ENCODE results near the gene XIRP2. TPM values are rescaled to one million over a fixed set of nuclear protein-coding genes. Genes with fewer than 3 reads are reported as not detected.

Gene XIRP2
- total RNA-seq, 1 donor from 2014 or later = not detected

- H3K4me2 ChIP-seq = no peak overlapping the region
- no peaks in the 10 kb centered on the region for H3K27me3 ChIP-seq
- H3K4me1 ChIP-seq = no peaks in the 10 kb centered on the region
- no peak for DNase-seq (ENCODE audit: low spot score)
- no peak overlapping the region for H3K27ac ChIP-seq
- H3F3A ChIP-seq (ENCODE audit: low read depth) = no peaks in the 10 kb centered on the region
- TF ChIP-seq, protein P1, sequence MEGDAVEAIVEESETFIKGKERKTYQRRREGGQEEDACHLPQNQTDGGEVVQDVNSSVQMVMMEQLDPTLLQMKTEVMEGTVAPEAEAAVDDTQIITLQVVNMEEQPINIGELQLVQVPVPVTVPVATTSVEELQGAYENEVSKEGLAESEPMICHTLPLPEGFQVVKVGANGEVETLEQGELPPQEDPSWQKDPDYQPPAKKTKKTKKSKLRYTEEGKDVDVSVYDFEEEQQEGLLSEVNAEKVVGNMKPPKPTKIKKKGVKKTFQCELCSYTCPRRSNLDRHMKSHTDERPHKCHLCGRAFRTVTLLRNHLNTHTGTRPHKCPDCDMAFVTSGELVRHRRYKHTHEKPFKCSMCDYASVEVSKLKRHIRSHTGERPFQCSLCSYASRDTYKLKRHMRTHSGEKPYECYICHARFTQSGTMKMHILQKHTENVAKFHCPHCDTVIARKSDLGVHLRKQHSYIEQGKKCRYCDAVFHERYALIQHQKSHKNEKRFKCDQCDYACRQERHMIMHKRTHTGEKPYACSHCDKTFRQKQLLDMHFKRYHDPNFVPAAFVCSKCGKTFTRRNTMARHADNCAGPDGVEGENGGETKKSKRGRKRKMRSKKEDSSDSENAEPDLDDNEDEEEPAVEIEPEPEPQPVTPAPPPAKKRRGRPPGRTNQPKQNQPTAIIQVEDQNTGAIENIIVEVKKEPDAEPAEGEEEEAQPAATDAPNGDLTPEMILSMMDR (IDR thresholded peaks at IDR 0.05) = no peak
- TF ChIP-seq EZH2phosphoT487 (IDR thresholded peaks at IDR 0.05) (no peak), EZH2 (IDR thresholded peaks at IDR 0.05) (no peak)
- H3K27me3 Mint-ChIP-seq (ENCODE audit: insufficient read depth, low read depth) = no peaks in the 10 kb centered on the region
- no peaks in the 10 kb centered on the region for H3K36me3 ChIP-seq
- H3K27ac Mint-ChIP-seq = no peak overlapping the region
- H3K4me3 ChIP-seq = no peak overlapping the region
- no peaks in the 10 kb centered on the region for H3K9me3 ChIP-seq (ENCODE audit: low read depth)
- H2AFZ ChIP-seq (replicated peaks) = no peak overlapping the region
- no peaks in the 10 kb centered on the region for H3K4me1 Mint-ChIP-seq
- no peak overlapping the region for H3K9ac ChIP-seq
- H3K79me2 ChIP-seq (ENCODE audit: low read depth) = no peaks in the 10 kb centered on the region
- H3K9me3 Mint-ChIP-seq = peaks cover 12% of the 10 kb centered on the region
- H4K20me1 ChIP-seq (ENCODE audit: low read depth) = no peaks in the 10 kb centered on the region
- H3K36me3 Mint-ChIP-seq = no peaks in the 10 kb centered on the region
- no peak overlapping the region for H3K4me3 Mint-ChIP-seq
Observed at GRCh38 chr2:167157523-167157922, 269.2 kb downstream of the XIRP2 start.

- Histone ChIP-seq H4K20me1 (ENCODE audit: low read depth) (no peaks in the 10 kb centered on the region), H3K4me1 (no peaks in the 10 kb centered on the region), H3K79me2 (ENCODE audit: low read depth) (no peaks in the 10 kb centered on the region), H3K4me3 (no peak overlapping the region), H2AFZ (replicated peaks) (no peak overlapping the region), H3K27ac (no peak overlapping the region), H3K27me3 (no peaks in the 10 kb centered on the region), H3K4me2 (no peak overlapping the region), H3K36me3 (no peaks in the 10 kb centered on the region), H3K9ac (no peak overlapping the region), H3K9me3 (ENCODE audit: low read depth) (no peaks in the 10 kb centered on the region), H3F3A (ENCODE audit: low read depth) (no peaks in the 10 kb centered on the region)
- H3K36me3 Mint-ChIP-seq = no peaks in the 10 kb centered on the region
- no peak overlapping the region for H3K27ac Mint-ChIP-seq
- H3K9me3 Mint-ChIP-seq = peaks cover 6% of the 10 kb centered on the region
- no peak overlapping the region for H3K4me3 Mint-ChIP-seq
- H3K4me1 Mint-ChIP-seq = peaks cover 6% of the 10 kb centered on the region
- TF ChIP-seq, protein P1 (IDR thresholded peaks at IDR 0.05) = no peak
- TF ChIP-seq EZH2phosphoT487 (IDR thresholded peaks at IDR 0.05) (no peak), EZH2 (IDR thresholded peaks at IDR 0.05) (no peak)
- no peak for DNase-seq (ENCODE audit: low spot score)
- H3K27me3 Mint-ChIP-seq (ENCODE audit: insufficient read depth, low read depth) = peaks cover 2% of the 10 kb centered on the region
Observed at GRCh38 chr2:167177196-167177595, 288.9 kb downstream of the XIRP2 start.

GRCh38 chr2:167181134-167181533 is 292.9 kb downstream of the XIRP2 start:
- Histone ChIP-seq H3K27ac (no peak overlapping the region), H3F3A (ENCODE audit: low read depth) (no peaks in the 10 kb centered on the region), H3K4me1 (no peaks in the 10 kb centered on the region), H3K36me3 (no peaks in the 10 kb centered on the region), H3K9me3 (ENCODE audit: low read depth) (no peaks in the 10 kb centered on the region), H4K20me1 (ENCODE audit: low read depth) (no peaks in the 10 kb centered on the region), H3K79me2 (ENCODE audit: low read depth) (no peaks in the 10 kb centered on the region), H2AFZ (replicated peaks) (no peak overlapping the region), H3K27me3 (no peaks in the 10 kb centered on the region), H3K4me3 (no peak overlapping the region), H3K9ac (no peak overlapping the region), H3K4me2 (no peak overlapping the region)
- no peak overlapping the region for H3K27ac Mint-ChIP-seq
- H3K4me1 Mint-ChIP-seq = peaks cover 6% of the 10 kb centered on the region
- H3K36me3 Mint-ChIP-seq = no peaks in the 10 kb centered on the region
- no peak overlapping the region for H3K4me3 Mint-ChIP-seq
- TF ChIP-seq EZH2 (IDR thresholded peaks at IDR 0.05) (no peak), EZH2phosphoT487 (IDR thresholded peaks at IDR 0.05) (no peak)
- TF ChIP-seq, protein P1 (IDR thresholded peaks at IDR 0.05) = no peak
- peaks cover 2% of the 10 kb centered on the region for H3K9me3 Mint-ChIP-seq
- peaks cover 2% of the 10 kb centered on the region for H3K27me3 Mint-ChIP-seq (ENCODE audit: insufficient read depth, low read depth)
- no peak for DNase-seq (ENCODE audit: low spot score)

Measured in neural progenitor cell (in vitro differentiated cells).